PFSK-1 (cell line): ENCODE data around the gene CASP10.

Source experiments
- FOXP2 ChIP-seq: optimal IDR thresholded peaks from 2 replicates; pipeline ENCODE3; 2011; ENCODE audit warnings: borderline replicate concordance, control low read depth, inconsistent platforms; ENCODE audit not compliant: insufficient read depth; ENCODE audit errors: extremely low read length, extremely low read depth
- POLR2AphosphoS5 ChIP-seq: IDR thresholded peaks from 2 replicates; pipeline ENCODE4 v1.6.1; 2012; ENCODE audit warnings: low read depth, mild to moderate bottlenecking, control low read depth, low read length, moderate library complexity
- REST ChIP-seq, 2 experiments: IDR thresholded peaks; 2 replicates each; pipeline versions ENCODE4 v1.6.1 to v1.8.0; 2011 to 2012; ENCODE audit warnings: low read depth in 2 of 2, low read length in 2 of 2, control low read depth in 1 of 2, inconsistent platforms in 1 of 2, mild to moderate bottlenecking in 1 of 2, moderate library complexity in 1 of 2; ENCODE audit not compliant: insufficient read depth in 1 of 2
- SIN3A ChIP-seq: IDR thresholded peaks from 2 replicates; pipeline ENCODE4 v1.6.1; 2012; ENCODE audit warnings: mild to moderate bottlenecking, low read length, moderate library complexity, borderline replicate concordance; ENCODE audit not compliant: insufficient read depth
- TAF1 ChIP-seq: IDR thresholded peaks from 2 replicates; pipeline ENCODE4 v1.6.1; 2012; ENCODE audit warnings: low read length, control low read depth, borderline replicate concordance; ENCODE audit not compliant: insufficient read depth

Gene CASP10

GRCh38 chr2:201186982-201187381 lies 4.0 kb downstream of the CASP10 start:
- TF ChIP-seq REST (IDR thresholded peaks at IDR 0.05; ENCODE audit: insufficient read depth in 1 of 2, low read depth in 2 of 2, low read length in 2 of 2): no peak
- no peak for TF ChIP-seq SIN3A
- no peak for TF ChIP-seq POLR2AphosphoS5
- TF ChIP-seq FOXP2: no peak
- no peak for TF ChIP-seq TAF1

GRCh38 chr2:201188449-201188848 lies 5.5 kb downstream of the CASP10 start:
- TF ChIP-seq POLR2AphosphoS5: no peak
- TF ChIP-seq TAF1: no peak
- TF ChIP-seq REST (IDR thresholded peaks at IDR 0.05; ENCODE audit: insufficient read depth in 1 of 2, low read depth in 2 of 2, low read length in 2 of 2): no peak
- TF ChIP-seq SIN3A: no peak
- no peak for TF ChIP-seq FOXP2

GRCh38 chr2:201191132-201191875 lies 8.4 kb downstream of the CASP10 start:
- no peak for TF ChIP-seq REST (IDR thresholded peaks at IDR 0.05; ENCODE audit: insufficient read depth in 1 of 2, low read depth in 2 of 2, low read length in 2 of 2)
- TF ChIP-seq SIN3A: no peak
- TF ChIP-seq FOXP2: no peak
- no peak for TF ChIP-seq POLR2AphosphoS5

GRCh38 chr2:201194097-201194496 lies 11.2 kb downstream of the CASP10 start:
- TF ChIP-seq FOXP2: no peak
- no peak for TF ChIP-seq REST (IDR thresholded peaks at IDR 0.05; ENCODE audit: insufficient read depth in 1 of 2, low read depth in 2 of 2, low read length in 2 of 2)
- TF ChIP-seq POLR2AphosphoS5: no peak
- no peak for TF ChIP-seq TAF1
- TF ChIP-seq SIN3A: no peak

GRCh38 chr2:201195331-201195730 lies 12.4 kb downstream of the CASP10 start:
- TF ChIP-seq TAF1 (no peak), REST (IDR thresholded peaks at IDR 0.05; ENCODE audit: insufficient read depth in 1 of 2, low read depth in 2 of 2, low read length in 2 of 2) (no peak), FOXP2 (no peak), POLR2AphosphoS5 (no peak), SIN3A (no peak)
